Stimulated activated CD8-positive, alpha-beta memory T cell treated with anti-CD3 and anti-CD28 coated beads, Interleukin-15, amount 100 ng/mL, for 24 hours (primary cell): ENCODE results near the gene PAH.

Experiments
- DNase-seq: peaks from one replicate; pipeline ENCODE4 v3.0.0-alpha.2; 2020; ENCODE audit warnings: low read depth

PAH gene

GRCh38 chr12:102917026-102917787 lies at the start of gene PAH:
Gene PAH (minus strand): TSS chr12:102917244. CDS start chr12:102917130, 114 bp downstream.
- DNase-seq, result no peak

GRCh38 chr12:102966200-102966863 lies 49.3 kb upstream of the PAH start:
- no peak for DNase-seq

GRCh38 chr12:102965281-102966155 lies 48.5 kb upstream of the PAH start:
- no peak for DNase-seq

GRCh38 chr12:102964872-102965271 lies 47.8 kb upstream of the PAH start:
- DNase-seq, result no peak

GRCh38 chr12:102963796-102964195 lies 46.8 kb upstream of the PAH start:
- DNase-seq, result no peak

- no peak for DNase-seq
These were observed 45.9 kb upstream of the PAH start for GRCh38 chr12:102962986-102963385.

- DNase-seq, result no peak
These were observed 45.5 kb upstream of the PAH start for GRCh38 chr12:102962532-102962931.

GRCh38 chr12:102961466-102961855 lies 44.4 kb upstream of the PAH start:
- DNase-seq, result no peak

- no peak for DNase-seq
These were observed 43.9 kb upstream of the PAH start for GRCh38 chr12:102960766-102961465.

GRCh38 chr12:102959391-102959790 lies 42.3 kb upstream of the PAH start:
- no peak for DNase-seq

GRCh38 chr12:102958830-102959176 lies 41.8 kb upstream of the PAH start:
- no peak for DNase-seq

- no peak for DNase-seq
These were observed 41.2 kb upstream of the PAH start for GRCh38 chr12:102958073-102958829.

GRCh38 chr12:102957339-102958050 lies 40.5 kb upstream of the PAH start, which contains the start of gene ASCL1:
Gene ASCL1 (plus strand): TSS chr12:102957674. CDS start chr12:102958245, 571 bp downstream.
- DNase-seq, result no peak

GRCh38 chr12:102956738-102957327 lies 39.8 kb upstream of the PAH start:
- DNase-seq, result no peak

GRCh38 chr12:102955926-102956737 lies 39.1 kb upstream of the PAH start:
- DNase-seq, result no peak

GRCh38 chr12:102954134-102954533 lies 37.1 kb upstream of the PAH start:
- no peak for DNase-seq

GRCh38 chr12:102953221-102953620 lies 36.2 kb upstream of the PAH start:
- DNase-seq, result no peak

- no peak for DNase-seq
These were observed 34.8 kb upstream of the PAH start for GRCh38 chr12:102951841-102952240.

- DNase-seq, result no peak
These were observed 34.0 kb upstream of the PAH start for GRCh38 chr12:102950950-102951619.
